Activated naive CD4-positive, alpha-beta T cell treated with anti-CD3 and anti-CD28 coated beads, Interleukin-2, amount 10 ng/mL, durations not matched to agents 7 days and 5 days (primary cell): ENCODE data around the gene TRAF1.
A peak's percentile ranks its signal among the peaks of the same experiment; 100 is the strongest.

ENCODE experiments used
- CTCF ChIA-PET: fragments of 350-600 bp; sonication (Branson Sonifier 250); formaldehyde crosslinking; loops from one replicate; lab custom pipeline; 2021; ENCODE audit warnings: antibody characterized with exemption; lab: Charles Lee
- DNase-seq: peaks from one replicate; pipeline ENCODE4 v3.0.0-alpha.2; 2020
- H3K27ac Mint-ChIP-seq: one replicate; pipeline ENCODE4 v1.8.0; 2021; ENCODE audit warnings: mild to moderate bottlenecking, moderate library complexity, mixed read lengths
- H3K27me3 Mint-ChIP-seq: one replicate; pipeline ENCODE4 v1.8.0; 2021; ENCODE audit warnings: mild to moderate bottlenecking, mixed read lengths
- H3K36me3 Mint-ChIP-seq: one replicate; pipeline ENCODE4 v1.8.0; 2021; ENCODE audit warnings: mixed read lengths
- H3K4me1 Mint-ChIP-seq: one replicate; pipeline ENCODE4 v1.8.0; 2021; ENCODE audit warnings: mixed read lengths
- H3K4me3 Mint-ChIP-seq: one replicate; pipeline ENCODE4 v1.8.0; 2021; ENCODE audit warnings: mild to moderate bottlenecking, moderate library complexity, mixed read lengths
- H3K9me3 Mint-ChIP-seq: one replicate; pipeline ENCODE4 v1.8.0; 2021; ENCODE audit warnings: mixed read lengths

The TRAF1 gene

DNA sequence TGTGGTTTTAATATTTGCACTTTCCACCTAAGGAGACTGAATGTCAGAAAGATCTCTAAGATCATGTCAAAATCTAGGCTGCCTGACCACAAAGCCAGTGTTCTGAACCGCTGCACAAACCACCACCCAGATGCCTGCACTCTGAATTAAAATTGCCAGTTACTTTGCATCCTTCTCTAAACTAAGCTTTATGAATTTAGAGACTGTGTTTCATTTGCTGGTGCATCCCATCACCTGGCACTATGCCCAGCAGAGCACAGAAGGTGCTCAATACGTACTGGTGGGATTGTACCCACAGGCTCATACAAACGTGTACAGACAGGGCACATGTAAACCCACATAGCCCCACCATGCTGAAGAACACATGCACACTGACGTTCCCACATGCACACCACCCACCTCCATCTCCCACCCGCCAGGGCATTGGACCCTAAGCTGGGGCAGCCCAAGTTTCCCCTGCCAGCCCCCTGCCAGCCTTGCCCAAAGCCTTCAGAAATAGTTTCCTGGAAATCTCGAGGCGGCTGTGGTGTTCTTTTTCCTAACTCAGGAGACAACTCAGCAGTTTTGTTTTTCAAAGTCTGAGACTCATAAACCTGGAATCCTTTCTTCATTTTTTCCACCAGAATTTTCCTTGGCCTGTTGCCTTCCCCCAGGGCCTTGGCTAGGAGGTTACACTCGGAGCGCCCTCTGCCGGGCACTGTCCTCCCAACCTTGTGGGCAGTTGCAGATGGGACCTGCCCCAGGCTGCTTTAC, 9.6 kb upstream of the TRAF1 start:
- H3K4me1 Mint-ChIP-seq = peaks cover 64% of the 10 kb centered on the region
- peaks cover 6% of the 10 kb centered on the region for H3K27me3 Mint-ChIP-seq
- no peaks in the 10 kb centered on the region for H3K9me3 Mint-ChIP-seq
- CTCF ChIA-PET = interaction anchor here (0.7 to 7.9 kb wide), 17 partner anchors 10 to 234 kb away, joined by 3 to 83 read pairs (median 3); partner anchors contain the start of gene PHF19
- no peaks in the 10 kb centered on the region for H3K36me3 Mint-ChIP-seq
- H3K4me3 Mint-ChIP-seq = peak overlapping the region; percentile 56
- H3K27ac Mint-ChIP-seq = peak overlapping the region; percentile 92
- peak; percentile 91 for DNase-seq

DNA sequence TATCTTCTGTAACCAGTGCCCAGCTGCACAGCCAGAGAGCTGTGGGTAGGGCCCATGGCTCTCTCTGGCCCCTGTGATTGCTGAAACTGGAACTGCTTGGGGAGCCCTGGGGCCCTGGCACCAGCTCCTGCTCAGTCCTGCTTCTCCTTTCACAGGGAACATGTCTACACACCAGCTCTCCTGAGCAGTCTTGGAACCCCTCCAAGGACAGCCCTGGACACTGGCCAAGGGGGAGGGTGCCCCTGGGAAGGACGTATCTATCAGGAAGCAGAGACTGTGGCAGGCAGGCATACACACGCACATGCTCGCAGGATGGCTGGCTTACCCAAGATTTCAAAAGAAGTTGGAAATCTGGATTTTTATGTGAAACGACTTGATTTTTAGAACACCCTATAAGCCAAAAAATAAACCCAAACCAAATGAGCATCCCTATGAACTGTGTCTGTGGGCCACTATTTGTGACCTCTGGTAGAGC, 8.8 kb upstream of the TRAF1 start:
- Mint-ChIP-seq H3K4me3 (peak overlapping the region; percentile 56), H3K27ac (peak overlapping the region; percentile 92), H3K36me3 (peaks cover 3% of the 10 kb centered on the region), H3K9me3 (no peaks in the 10 kb centered on the region), H3K27me3 (peaks cover 4% of the 10 kb centered on the region), H3K4me1 (peaks cover 70% of the 10 kb centered on the region)
- no peak for DNase-seq
- CTCF ChIA-PET = interaction anchor here (1.0 to 7.9 kb wide), 12 partner anchors 9 to 179 kb away, joined by 3 to 83 read pairs (median 3); partner anchors contain the start of gene PHF19

DNA sequence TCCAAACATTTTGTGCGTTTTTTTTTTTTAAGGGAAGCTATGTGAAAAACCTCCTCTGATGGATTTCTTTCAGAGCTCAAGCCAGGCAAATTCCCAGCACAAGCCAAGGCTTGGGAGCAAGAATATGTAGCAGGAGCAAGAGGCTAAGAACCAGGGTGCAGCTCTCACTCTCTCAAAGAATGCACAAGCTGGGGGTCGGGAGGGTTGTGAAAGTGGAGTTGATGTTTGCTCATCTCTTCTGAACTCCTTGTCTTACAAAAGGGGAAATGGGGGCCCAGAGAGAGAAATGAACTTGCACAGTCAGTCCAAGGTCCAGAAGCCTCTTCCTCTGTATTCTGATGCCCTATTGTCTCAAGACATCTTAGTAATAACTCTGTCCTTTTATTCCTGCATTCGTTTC, 7.7 kb upstream of the TRAF1 start:
- CTCF ChIA-PET = interaction anchor here (1.0 to 7.9 kb wide), 5 partner anchors 9 to 178 kb away, joined by 3 to 83 read pairs (median 4); partner anchors contain the start of gene PHF19
- H3K4me1 Mint-ChIP-seq = peaks cover 81% of the 10 kb centered on the region
- no peaks in the 10 kb centered on the region for H3K9me3 Mint-ChIP-seq
- H3K36me3 Mint-ChIP-seq = peaks cover 3% of the 10 kb centered on the region
- peak overlapping the region; percentile 99 for H3K27ac Mint-ChIP-seq
- no peak for DNase-seq
- H3K4me3 Mint-ChIP-seq = no peak overlapping the region
- H3K27me3 Mint-ChIP-seq = peaks cover 4% of the 10 kb centered on the region

DNA sequence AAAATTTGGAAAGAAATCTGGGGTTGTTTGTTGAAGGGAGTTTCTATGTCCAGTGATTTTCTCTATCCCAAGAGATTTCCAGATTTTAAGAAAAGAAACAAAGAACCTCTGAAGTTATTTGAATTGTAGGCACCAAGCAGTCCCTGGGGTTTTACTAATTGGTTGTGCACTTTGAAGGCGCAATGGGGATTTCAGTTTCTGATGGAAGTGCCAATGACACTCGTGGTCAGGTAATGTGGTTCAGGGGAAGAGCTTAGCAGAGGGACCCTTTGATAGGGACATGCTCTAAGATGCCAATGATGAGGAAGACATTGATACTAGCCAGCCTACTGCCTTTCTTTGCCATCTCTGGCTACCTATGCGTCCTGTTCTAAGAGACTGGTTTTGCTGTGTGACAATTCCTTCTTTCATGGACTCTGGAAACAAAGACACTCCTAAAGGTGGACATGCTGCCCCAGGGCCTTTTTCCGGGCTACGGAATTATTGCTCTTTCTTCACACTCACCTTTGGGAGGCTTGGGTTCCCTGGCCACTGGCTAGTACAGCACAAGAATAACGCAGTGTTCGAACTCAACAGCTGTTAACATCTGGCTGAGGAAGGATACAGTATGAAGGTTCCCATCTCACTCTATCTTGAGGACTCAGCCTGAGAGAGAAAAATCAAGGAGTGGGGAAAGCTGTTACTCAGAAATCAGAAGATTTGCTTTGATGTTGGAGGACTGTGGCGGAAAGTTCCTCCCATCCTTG, 6.9 kb upstream of the TRAF1 start:
- Mint-ChIP-seq H3K27ac (peak overlapping the region; percentile 99), H3K9me3 (no peaks in the 10 kb centered on the region), H3K36me3 (peaks cover 3% of the 10 kb centered on the region), H3K4me3 (no peak overlapping the region), H3K27me3 (peaks cover 4% of the 10 kb centered on the region), H3K4me1 (peaks cover 83% of the 10 kb centered on the region)
- no peak for DNase-seq
- CTCF ChIA-PET = interaction anchor here (1.0 to 7.9 kb wide), 4 partner anchors 8 to 177 kb away, joined by 3 to 83 read pairs (median 5); partner anchors contain the start of gene PHF19

DNA sequence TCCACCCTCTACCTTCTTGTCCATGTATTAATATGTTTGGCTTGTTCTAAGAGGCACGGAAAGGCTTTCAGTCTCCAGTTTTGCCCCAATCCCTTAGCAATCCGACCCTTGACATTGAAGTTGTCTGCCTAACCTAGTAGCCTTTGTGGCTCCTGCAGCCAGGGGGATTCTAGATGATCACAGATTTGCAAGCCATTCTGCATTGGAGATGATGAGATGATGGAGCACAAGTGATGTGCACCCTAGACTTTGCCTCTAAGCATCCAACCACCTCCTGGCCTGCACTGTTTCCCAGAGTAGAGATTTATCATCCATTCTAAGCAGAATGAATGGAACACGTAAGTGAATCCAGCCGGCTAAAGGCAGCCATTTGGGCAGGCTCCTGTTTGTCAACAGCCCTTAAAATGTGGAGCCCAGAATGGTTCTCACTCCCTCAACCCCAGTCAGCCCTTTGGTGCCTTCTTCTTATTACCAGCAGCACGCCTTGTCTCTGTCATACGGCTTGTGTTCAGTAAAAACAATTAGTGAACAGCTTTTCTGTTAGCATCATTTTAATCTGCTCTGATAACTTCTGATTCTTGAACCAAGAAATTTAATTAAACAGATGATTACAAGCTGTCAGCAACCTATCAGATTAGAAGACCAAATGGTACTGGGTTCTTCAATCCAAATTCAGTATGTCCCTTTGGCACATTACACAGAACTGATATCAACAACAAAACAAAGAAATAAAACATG, 5.7 kb upstream of the TRAF1 start:
- no peaks in the 10 kb centered on the region for H3K9me3 Mint-ChIP-seq
- peaks cover 89% of the 10 kb centered on the region for H3K4me1 Mint-ChIP-seq
- peaks cover 9% of the 10 kb centered on the region for H3K36me3 Mint-ChIP-seq
- H3K4me3 Mint-ChIP-seq = peak overlapping the region; percentile 50
- CTCF ChIA-PET = interaction anchor here (0.8 to 1.2 kb wide), 4 partner anchors 35 to 59 kb away, joined by 3 to 5 read pairs (median 4); no protein-coding TSS in a partner anchor
- no peaks in the 10 kb centered on the region for H3K27me3 Mint-ChIP-seq
- H3K27ac Mint-ChIP-seq = peak overlapping the region; percentile 99
- no peak for DNase-seq

DNA sequence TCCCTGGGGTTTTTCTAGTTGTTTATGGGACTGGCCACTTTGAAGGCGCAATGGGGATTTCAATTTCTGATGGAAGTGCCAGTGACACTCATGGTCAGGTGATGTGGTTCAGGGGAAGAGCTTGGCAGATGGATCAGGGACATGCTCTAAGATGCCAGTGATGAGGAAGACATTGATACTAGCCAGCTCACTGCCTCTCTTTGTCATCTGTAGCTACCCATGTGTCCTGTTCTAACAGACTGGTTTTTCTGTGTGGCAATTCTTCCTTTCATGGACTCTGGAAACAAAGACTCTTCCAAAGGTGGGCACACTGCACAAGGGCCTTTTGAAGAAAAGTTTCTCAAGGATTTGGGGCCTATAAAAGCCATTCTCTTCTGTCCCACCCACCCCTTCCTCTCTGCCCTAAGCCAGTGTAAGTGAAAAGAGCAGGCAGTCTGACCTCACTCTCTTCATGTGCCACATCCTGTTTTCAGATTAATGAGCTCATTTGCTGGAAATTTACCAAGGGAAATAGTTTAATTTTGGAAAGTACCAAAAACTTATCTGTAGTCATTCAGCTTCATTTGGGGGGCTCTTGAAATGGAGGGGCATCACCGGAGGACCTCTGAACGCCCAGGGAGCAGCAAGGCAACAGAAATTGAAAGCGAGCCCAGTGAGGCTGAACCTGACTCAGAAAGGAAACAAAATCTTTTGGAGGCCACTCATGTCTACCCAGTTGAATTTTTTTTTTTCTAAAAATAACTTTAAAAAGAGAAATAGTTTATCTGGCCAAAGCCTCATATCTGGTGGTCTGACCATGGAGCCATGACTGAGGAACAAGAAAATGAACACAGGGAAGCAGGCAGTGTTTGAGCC, 4.9 kb upstream of the TRAF1 start:
- peak; percentile 69 for DNase-seq
- H3K27ac Mint-ChIP-seq = peak overlapping the region; percentile 99
- H3K4me1 Mint-ChIP-seq = peaks cover 89% of the 10 kb centered on the region
- peak overlapping the region; percentile 66 for H3K4me3 Mint-ChIP-seq
- CTCF ChIA-PET = interaction anchor here (0.8 to 1.2 kb wide), 5 partner anchors 14 to 59 kb away, joined by 3 to 5 read pairs (median 4); no protein-coding TSS in a partner anchor
- H3K9me3 Mint-ChIP-seq = no peaks in the 10 kb centered on the region
- peaks cover 11% of the 10 kb centered on the region for H3K36me3 Mint-ChIP-seq
- H3K27me3 Mint-ChIP-seq = no peaks in the 10 kb centered on the region

DNA sequence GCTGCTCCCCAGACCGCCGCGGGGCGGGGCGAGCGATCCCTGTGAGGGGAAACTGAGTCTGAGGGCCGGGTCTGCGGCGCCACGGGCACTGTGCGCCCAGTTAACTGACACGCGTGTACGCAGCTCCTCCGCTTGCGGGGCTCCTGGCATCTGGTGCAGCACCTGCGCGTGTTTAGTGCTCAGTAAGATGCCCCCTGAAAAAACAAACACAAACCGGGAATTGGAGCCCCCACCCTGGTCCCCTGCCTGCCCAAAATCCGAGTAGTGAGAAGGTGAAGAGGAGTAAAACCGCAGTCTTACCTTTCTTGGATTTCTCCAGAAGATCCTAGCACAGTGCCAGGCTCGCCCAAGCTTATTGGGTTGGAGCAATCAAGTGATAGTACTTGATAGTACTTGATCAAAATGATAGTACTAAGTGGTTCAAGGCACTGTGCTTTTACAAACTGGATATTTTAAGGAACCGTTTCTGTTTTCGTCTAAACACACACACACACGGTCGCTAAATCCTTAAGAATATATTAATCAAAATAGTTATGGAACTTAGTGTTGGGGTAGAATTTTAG, 2.7 kb upstream of the TRAF1 start:
- Mint-ChIP-seq H3K9me3 (no peaks in the 10 kb centered on the region), H3K36me3 (peaks cover 27% of the 10 kb centered on the region), H3K27me3 (no peaks in the 10 kb centered on the region), H3K27ac (peak overlapping the region; percentile 99), H3K4me3 (peak overlapping the region; percentile 76), H3K4me1 (peaks cover 86% of the 10 kb centered on the region)
- CTCF ChIA-PET = interaction anchor here (0.7 to 1.9 kb wide), 10 partner anchors 8 to 83 kb away, joined by 3 to 8 read pairs (median 4); no protein-coding TSS in a partner anchor
- DNase-seq = no peak

DNA sequence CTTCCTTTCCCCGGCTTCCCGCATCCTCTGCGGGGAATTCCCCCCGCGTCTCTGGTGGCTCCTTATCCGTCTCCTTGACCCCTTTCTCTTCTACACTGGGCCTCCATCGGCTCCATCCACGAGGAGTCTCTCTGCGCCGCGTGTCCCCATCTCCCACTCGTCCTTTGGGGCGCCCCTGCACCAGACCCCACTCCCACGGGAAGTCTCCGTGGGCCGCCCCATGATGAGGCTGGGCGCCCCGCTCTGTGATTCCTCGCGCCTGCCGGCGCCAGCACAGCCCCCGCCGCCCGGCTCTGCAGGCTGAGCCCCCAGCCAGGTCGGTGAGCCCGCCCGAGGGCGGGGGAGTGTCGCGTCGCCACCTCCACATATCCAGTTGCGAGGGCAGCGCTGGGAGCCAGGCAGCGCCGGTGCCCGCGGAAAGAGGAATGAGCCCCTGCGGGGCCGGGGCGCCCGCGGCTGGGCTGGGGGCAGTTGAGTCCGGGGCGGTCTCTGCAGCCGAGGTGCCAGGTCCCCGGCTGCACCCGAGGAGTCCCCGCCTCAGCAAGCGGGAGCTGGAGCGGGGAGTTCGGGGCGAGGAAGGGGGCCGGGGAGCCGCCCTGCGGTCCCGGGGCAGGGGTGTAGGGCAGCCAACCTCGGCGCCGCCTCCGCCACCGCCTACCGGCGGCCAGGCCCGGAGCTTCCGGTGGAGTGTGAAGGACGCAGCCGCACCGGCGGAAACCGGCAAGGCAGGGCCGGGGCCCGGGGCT, 2.1 kb upstream of the TRAF1 start:
- peaks cover 34% of the 10 kb centered on the region for H3K36me3 Mint-ChIP-seq
- H3K4me3 Mint-ChIP-seq = peak overlapping the region; percentile 84
- CTCF ChIA-PET = interaction anchor here (0.7 to 1.9 kb wide), 9 partner anchors 9 to 60 kb away, joined by 3 to 8 read pairs (median 4); no protein-coding TSS in a partner anchor
- peak overlapping the region; percentile 99 for H3K27ac Mint-ChIP-seq
- no peaks in the 10 kb centered on the region for H3K9me3 Mint-ChIP-seq
- H3K4me1 Mint-ChIP-seq = peaks cover 86% of the 10 kb centered on the region
- DNase-seq = peak; percentile 87
- no peaks in the 10 kb centered on the region for H3K27me3 Mint-ChIP-seq

DNA sequence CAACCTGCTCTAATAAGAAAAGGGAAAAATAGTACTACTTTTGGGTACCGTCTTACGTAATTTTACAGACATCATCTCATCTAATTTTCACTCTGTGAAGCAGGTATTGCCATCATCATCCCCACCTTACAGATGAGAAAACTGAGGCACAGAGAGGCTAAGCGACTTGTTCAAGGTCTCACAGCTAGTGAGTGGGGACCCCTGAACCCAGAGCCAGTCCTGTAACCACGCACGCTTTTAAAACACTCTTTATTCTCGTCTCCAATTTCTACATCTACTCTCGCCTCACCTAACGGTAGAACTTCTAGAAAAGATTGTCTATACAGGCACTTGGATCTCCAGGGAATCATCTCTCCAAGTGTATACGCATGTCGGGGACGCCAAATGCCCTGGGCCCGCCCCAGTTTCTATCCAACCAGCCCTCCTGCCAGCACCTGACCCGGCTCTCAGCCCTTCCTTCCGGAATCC, 1.5 kb upstream of the TRAF1 start:
- Mint-ChIP-seq H3K4me1 (peaks cover 86% of the 10 kb centered on the region), H3K9me3 (no peaks in the 10 kb centered on the region), H3K27me3 (no peaks in the 10 kb centered on the region), H3K36me3 (peaks cover 39% of the 10 kb centered on the region), H3K27ac (peak overlapping the region; percentile 94), H3K4me3 (peak overlapping the region; percentile 84)
- CTCF ChIA-PET = interaction anchor here (1.1 to 3.8 kb wide), 5 partner anchors 12 to 55 kb away, joined by 3 to 18 read pairs (median 4); no protein-coding TSS in a partner anchor
- DNase-seq = peak; percentile 64

DNA sequence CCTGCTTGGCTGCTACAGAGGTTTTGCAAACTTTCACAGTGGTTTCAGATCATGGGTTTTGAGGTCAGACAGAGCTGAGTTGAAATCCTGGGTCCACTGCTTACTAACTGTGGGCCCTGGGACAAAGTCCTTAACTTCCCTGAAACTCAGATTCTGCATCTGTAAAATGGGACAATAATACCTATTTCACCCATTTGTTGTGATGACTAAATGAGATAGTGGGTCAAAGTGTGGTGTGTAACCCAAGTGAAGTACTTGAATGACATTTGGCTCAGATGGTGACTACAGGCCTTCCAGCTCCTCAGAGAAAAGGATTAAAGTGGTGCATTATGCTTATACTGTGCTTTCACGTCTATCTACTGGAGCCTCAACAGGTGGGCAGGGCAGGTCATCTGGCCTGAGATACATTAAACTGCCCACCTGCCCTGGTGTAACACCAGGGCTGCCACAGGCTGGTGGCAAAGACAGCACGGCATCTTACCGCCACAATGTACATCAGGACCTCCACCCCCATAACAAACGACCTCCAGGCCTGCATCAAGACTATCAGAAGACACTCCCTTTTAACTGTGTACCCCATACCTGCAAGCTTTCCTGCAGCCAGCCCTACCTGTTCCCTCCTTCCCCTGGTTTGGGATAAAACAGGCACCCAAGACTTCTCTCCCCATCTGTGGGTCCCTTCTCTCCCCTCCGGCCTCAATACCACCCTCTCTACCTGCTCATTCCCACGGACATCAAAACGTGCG, 846 bp upstream of the TRAF1 start:
- peak overlapping the region; percentile 94 for H3K27ac Mint-ChIP-seq

More for the DNA sequence above, 846 bp upstream of the TRAF1 start:
- DNase-seq = peak; percentile 19
- H3K36me3 Mint-ChIP-seq = peaks cover 44% of the 10 kb centered on the region
- H3K27me3 Mint-ChIP-seq = no peaks in the 10 kb centered on the region
- no peaks in the 10 kb centered on the region for H3K9me3 Mint-ChIP-seq
- CTCF ChIA-PET = interaction anchor here (0.8 to 3.8 kb wide), 8 partner anchors 11 to 59 kb away, joined by 3 to 18 read pairs (median 6); no protein-coding TSS in a partner anchor
- H3K4me3 Mint-ChIP-seq = peak overlapping the region; percentile 84
- peaks cover 86% of the 10 kb centered on the region for H3K4me1 Mint-ChIP-seq
